D341Med (cell line): Measurements from ENCODE around the gene VPS4B.
A peak's percentile ranks its signal among the peaks of the same experiment; 100 is the strongest.
"Not testable (repeated sequence)": the region's sequence is repeated elsewhere in the genome, so short reads cannot be mapped to it uniquely, and the experiment has no call there.

Source experiments
- DNase-seq: peaks from one replicate; pipeline ENCODE4 v3.0.0; 2012; ENCODE audit warnings: low spot score

VPS4B gene

DNA sequence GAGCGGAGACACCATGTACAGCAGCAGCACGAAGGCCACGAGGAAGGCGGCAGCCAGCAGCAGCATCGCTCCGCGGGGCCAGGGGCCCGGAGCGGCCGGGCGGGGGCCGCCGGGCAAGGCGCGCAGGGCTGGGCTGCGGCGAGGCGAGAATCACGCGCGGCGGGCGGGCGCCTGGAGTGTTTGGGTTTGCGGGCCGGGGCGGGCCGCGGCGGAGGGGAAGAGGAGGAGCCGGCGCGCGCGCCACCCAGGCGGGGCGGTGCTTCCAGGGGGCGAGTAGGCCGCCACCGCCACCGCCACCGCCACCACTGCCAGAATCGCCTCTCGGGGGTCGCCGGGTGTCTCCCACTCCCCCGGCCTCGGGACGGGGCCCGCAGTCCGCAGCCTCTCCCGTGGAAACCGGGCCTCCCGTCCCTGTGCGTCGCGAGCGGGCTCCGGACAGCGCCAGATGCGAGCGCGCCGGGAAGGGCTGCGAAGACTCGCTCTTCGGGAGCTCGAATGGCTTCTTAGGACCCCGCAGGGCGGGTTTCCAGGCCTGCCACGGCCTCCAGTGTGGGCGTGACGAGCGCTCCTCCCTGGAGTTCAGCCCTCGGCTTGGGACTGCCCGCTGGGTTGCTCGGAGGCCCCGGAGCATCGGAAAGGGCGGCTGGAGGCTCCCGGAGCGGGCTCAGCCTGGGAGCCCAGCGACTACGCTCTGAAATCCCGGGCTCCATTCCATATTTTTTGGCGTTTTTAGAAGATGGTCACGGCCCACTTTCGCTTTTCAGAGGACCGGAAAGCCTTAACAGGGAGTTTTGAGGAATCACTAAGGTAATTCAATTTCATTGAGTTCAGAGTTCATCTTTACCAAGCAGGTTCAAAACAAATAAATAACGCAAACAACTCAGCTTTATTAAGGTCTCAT lies 55.0 kb downstream of the VPS4B start, which contains the start of gene KDSR:
Gene KDSR, minus strand, starts transcription at position 154 of the 901 bp plus-strand sequence. Its CDS starts 88 bp downstream, at position 66.
- peak; percentile 98 for DNase-seq

DNA sequence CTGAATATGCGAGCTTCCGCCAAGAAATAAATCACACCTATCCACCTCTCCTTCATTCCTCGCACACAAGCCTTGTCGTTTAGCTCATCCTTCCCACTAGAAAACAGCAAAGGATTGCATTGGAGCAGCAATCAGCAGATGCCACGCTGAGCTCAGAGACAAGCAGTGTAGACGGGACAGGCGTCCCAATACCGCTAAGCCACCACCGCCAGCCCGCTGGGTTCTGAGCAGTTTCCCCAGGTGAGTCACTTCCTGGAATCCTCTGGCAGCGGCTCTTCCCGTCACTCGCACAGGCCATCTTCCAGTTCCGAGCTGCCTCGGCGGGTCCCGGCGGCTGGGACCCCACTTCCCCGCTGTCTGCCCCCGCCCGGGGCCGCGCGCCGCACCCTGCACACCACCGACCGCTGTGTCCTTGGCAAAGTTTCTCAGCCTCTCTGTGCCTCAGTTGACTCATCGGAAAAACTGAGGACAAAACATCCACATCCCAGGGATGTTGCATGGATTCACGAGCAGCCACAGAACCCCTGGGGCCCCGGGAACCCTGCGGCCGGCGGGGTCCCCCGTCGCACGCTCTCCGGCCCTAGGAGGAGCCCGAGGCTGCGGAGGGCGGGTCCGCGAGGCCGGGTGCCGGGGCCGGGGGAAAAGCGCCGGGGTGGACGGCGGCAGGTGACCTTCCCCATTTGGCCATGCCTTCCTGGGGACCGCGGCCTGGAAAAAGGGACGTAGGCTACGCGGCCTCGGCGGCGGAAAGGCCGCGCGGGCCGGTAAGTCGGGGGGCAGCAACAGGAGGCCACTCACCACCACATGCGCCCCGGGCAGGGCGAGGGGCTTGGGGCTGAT lies 55.8 kb downstream of the VPS4B start:
- DNase-seq: peak; percentile 78

- peak; percentile 46 for DNase-seq
Observed at GRCh38 chr18:63365876-63366212, 56.4 kb downstream of the VPS4B start.

DNA sequence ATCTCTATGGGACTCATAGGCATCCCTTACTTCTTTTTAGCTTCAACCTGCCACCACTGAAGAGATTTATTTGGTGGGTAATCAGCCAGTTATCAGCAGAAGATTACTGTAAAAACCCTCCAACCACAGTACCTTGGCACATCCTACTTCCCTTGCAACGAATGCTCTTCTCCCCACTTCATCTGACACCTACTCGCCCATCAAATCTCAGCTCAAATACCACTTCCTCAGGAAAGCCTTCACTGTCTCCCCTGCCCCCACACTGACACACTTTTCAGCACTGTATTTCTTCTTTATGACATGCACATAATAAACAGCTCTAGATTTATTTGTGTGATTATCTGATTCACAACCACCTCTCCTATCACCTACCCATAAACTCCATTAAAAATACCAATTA lies 58.3 kb downstream of the VPS4B start:
- DNase-seq: no peak

DNA sequence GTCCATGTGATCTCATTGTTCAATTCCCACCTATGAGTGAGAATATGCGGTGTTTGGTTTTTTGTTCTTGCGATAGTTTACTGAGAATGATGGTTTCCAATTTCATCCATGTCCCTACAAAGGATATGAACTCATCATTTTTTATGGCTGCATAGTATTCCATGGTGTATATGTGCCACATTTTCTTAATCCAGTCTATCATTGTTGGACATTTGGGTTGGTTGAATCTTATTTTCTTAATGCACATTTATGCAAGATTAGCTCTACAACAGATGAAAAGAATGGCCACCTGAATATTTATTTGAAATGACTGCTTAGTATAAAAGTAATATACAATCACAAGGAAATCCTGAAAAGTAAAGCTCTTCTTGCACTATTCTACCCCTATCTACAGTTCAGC lies 58.9 kb downstream of the VPS4B start:
- not testable (repeated sequence) for DNase-seq

GRCh38 chr18:63356272-63356896 lies 65.9 kb downstream of the VPS4B start:
- DNase-seq: no peak

DNA sequence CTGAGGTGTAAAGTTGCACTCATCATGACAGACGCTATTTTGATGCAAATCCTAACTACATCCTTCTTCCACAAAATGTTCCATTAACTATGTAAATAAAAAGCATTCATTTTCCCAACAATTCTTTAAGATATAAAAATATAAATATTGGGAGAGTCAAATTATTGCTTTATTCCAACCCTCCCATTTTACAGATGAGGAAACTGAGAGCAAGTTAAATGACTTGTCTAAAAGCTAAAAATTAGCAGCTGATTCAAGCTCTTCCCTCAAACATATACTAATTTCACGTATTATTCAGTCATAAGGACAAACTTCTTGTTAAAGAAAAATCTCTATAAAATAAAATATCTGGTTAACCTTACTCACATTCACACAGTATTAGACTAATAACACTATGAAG lies 72.0 kb downstream of the VPS4B start:
- no peak for DNase-seq

- DNase-seq: no peak
Observed at GRCh38 chr18:63348508-63349136, 73.7 kb downstream of the VPS4B start.

DNA sequence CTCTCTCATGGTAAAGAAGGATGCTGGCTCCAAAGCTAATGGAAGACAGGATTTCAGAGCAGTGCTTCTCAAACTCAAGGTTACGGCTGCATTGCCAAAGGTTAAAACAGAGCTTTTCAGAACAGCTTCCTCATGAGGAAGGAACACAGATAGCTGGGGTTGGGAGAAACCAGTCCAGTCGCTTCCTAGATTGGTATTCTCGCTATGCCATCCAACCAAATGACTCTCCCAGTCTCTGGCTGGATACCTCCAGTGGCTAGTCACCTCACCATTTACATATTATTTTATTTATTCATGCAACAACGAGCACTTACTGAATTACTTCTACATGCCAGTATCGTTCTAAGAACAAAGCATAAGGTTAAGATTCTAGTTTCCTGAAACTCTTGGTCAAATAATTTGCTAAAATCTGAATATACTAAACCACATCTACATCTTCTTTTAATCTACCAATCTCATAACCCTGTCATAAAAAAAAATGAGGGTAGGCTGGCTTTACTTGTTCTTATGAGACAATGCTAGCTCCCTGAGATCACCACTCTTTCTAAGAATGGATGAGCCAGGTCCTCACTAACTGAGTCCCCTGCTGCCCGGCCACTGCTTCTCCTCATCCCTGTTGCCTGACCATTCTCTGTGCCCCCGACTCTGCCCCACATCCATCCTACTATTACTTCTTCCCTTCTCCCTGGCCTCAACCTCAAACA lies 75.6 kb downstream of the VPS4B start:
- DNase-seq: no peak

GRCh38 chr18:63346031-63346430 lies 76.2 kb downstream of the VPS4B start:
- DNase-seq: no peak

- no peak for DNase-seq
Observed at GRCh38 chr18:63344918-63345317, 77.4 kb downstream of the VPS4B start.

DNA sequence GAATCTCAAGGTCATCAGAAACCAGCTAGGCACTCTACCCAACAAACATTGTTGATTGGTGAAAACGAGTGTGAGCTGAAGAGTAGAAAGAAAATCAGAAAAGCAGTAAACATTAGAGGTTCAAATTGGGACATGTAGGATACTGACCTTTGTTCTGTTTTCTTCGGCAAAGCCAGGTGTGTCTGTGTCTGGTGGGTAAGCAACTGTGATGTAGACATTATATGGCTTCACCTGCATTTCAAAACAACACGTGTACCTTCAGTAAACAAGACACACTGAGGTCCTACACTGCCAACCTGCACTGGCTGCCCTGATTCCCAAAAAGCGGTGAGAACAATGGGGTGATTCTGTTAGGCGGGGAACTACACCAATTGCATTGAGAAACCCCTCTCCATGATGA lies 78.0 kb downstream of the VPS4B start:
- no peak for DNase-seq

DNA sequence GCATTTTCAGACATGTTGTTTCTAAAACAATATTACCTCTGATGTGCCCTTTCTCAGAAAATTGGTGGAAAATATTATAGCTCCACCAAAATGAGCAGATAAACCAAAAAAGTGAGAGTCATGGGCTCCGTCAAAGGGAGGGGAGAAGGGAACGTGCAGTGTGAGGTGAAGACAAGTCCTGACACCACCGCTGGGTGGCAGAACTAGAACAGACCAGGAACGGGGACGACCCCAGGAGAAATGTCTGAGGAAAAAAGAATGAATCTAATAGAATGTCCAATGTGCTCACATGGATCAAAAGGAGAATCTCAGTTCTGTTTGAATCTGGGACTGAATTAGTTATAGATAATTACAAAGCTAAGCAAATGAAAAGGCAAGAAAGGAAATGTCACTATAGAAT lies 80.1 kb downstream of the VPS4B start:
- DNase-seq: peak; percentile 80

GRCh38 chr18:63339920-63340484 lies 82.3 kb downstream of the VPS4B start:
- DNase-seq: peak; percentile 57
